Fibroblast of gingiva (primary cell): Measurements from ENCODE around the gene CD74.
"Not testable (repeated sequence)": the region's sequence is repeated elsewhere in the genome, so short reads cannot be mapped to it uniquely, and the experiment has no call there.

Experiments used
- DNase-seq: peaks from one replicate; pipeline ENCODE4 v3.0.0-alpha.2; 2011; ENCODE audit warnings: low read depth

The CD74 gene

GRCh38 chr5:150441813-150442698 is 29.3 kb upstream of the CD74 start:
- peak; percentile 71 for DNase-seq

GRCh38 chr5:150440948-150441812 is 28.5 kb upstream of the CD74 start:
- no peak for DNase-seq

GRCh38 chr5:150438873-150439546 is 26.3 kb upstream of the CD74 start:
- DNase-seq: no peak

- peak; percentile 75 for DNase-seq
These were observed 23.5 kb upstream of the CD74 start for GRCh38 chr5:150436141-150436680.

GRCh38 chr5:150434464-150434863 is 21.8 kb upstream of the CD74 start:
- DNase-seq: peak; percentile 81

GRCh38 chr5:150431574-150431973 is 18.9 kb upstream of the CD74 start:
- no peak for DNase-seq

GRCh38 chr5:150431048-150431447 is 18.3 kb upstream of the CD74 start:
- no peak for DNase-seq

- no peak for DNase-seq
These were observed 16.7 kb upstream of the CD74 start for GRCh38 chr5:150429410-150429873.

- DNase-seq: no peak
These were observed 16.3 kb upstream of the CD74 start for GRCh38 chr5:150428978-150429377.

- no peak for DNase-seq
These were observed 15.6 kb upstream of the CD74 start for GRCh38 chr5:150428106-150428876.

- DNase-seq: not testable (repeated sequence)
These were observed 13.5 kb upstream of the CD74 start for GRCh38 chr5:150426165-150426564.

- DNase-seq: no peak
These were observed 10.0 kb upstream of the CD74 start for GRCh38 chr5:150422758-150423157.

- DNase-seq: no peak
These were observed 9.4 kb upstream of the CD74 start for GRCh38 chr5:150422075-150422474.

- DNase-seq: no peak
These were observed 7.0 kb upstream of the CD74 start for GRCh38 chr5:150419630-150420270.

GRCh38 chr5:150413902-150414790 is 1.4 kb upstream of the CD74 start:
- not testable (repeated sequence) for DNase-seq

- DNase-seq: no peak
These were observed 629 bp upstream of the CD74 start for GRCh38 chr5:150413176-150413901.

- no peak for DNase-seq
These were observed 1.3 kb downstream of the CD74 start for GRCh38 chr5:150411245-150411979.
